Right ventricle myocardium superior (tissue), 1 donor: Measurements from ENCODE around the gene MKX. TPM values are rescaled to one million over a fixed set of nuclear protein-coding genes. Genes with fewer than 3 reads are reported as not detected.

Experiments
- ATAC-seq: fragments of 200-7000 bp; cut with Tn5 transposase; one replicate; pipeline ENCODE4 v1.9.1; 2020; ENCODE audit warnings: mild to moderate bottlenecking; ENCODE audit not compliant: poor library complexity
- DNase-seq: peaks from one replicate; pipeline ENCODE4 v3.0.0-alpha.2; 2020
- intact Hi-C: fragments of 100-400 bp; cut with DNase I; formaldehyde crosslinking; loops from one replicate; pipeline ENCODE4 v1.11.2; 2022
- total RNA-seq: library from RNA; stranded (reverse); fragmentation: NEBNext Ultra II Directional; extraction: Animal tissue kit (Norgen Biotek cat#: 25700); gene quantifications from one replicate; pipeline ENCODE4 v1.2.1, GENCODE V29; 2021
- donor health status: DM: no; HTN: yes; CAD: no; lungs with severe emphysema.

Gene MKX
- total RNA-seq, 1 donor from 2014 or later = not detected

DNA sequence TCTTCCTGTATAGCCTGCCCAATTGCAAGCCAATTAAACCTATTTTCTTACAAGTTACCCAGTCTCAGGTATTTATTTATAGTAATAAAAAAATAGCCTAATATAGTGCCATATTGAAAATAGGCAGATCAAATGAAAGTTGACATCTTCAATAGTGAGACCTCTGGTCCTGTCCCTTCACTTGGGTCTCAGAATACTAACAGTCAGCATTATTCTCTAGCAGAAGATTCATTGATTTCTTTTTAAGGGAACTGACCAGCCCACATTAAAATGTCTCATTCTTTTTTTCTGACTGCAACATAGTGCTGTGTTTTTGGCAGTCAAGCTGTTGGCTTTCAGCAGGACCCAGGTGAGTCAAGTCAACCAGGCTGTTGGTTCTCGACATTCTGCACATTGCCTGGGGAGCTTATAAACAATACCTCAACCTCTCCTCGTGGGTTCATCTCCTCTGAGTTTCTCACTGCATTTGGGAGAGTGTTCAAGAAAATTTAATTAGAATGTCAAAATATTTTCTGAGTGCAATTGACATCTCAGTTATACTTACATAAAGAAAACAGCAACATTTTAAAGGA lies 109.8 kb downstream of the MKX start:
- no peak for ATAC-seq
- intact Hi-C loops = no loop called here

GRCh38 chr10:27635290-27635689 lies 110.3 kb downstream of the MKX start:
- no peak for ATAC-seq
- intact Hi-C loops = no loop called here

More for the DNA sequence above, 109.8 kb downstream of the MKX start:
- no peak for DNase-seq

GRCh38 chr10:27628621-27629020 lies 117.0 kb downstream of the MKX start:
- ATAC-seq = no peak
- intact Hi-C loops = no loop called here
- DNase-seq = no peak

More at GRCh38 chr10:27635290-27635689, 110.3 kb downstream of the MKX start:
- DNase-seq = no peak

- no peak for ATAC-seq
- intact Hi-C loops = no loop called here
- DNase-seq = no peak
These were observed 118.7 kb downstream of the MKX start for GRCh38 chr10:27626890-27627289.

DNA sequence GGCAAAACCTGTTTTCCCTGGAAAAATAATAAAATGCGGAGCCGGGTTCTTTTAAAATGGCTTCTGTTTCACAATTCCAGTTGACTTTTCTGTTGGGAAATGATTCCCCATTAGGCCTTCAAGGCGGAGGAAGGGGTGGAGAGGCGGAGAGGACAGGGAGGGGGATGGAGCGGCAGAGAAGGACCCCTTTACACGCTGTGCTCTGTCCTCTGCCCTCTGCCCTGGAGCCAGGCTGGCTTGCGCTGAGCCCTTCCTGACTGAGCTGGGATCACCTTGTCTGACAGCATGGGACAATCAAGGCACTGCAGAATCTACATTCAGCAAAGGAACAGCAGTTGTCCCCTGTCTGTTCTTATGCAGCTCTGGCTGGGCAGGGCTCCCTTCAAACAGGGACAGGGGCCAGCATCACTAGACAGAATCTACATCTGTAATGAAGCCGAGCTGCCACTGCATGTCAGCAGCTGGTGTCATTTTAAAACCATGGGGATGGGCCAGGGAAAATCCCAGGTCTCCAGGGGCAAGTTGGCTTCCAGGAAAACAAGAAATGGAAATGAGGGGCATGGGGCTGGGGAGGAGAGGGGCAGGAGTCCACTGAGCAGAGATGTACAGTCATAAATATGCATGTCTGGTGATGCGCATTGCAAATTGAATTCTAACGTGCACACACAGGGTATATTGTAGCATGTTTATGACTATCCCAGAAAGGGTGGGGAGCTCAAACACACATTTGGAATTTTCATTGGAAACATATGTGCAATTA lies 120.0 kb downstream of the MKX start:
- DNase-seq = no peak
- no peak for ATAC-seq
- intact Hi-C loops = no loop called here

- intact Hi-C loops = no loop called here
- no peak for ATAC-seq
These were observed 120.7 kb downstream of the MKX start for GRCh38 chr10:27624941-27625340.

More at GRCh38 chr10:27624941-27625340, 120.7 kb downstream of the MKX start:
- DNase-seq = no peak

Other genes starting within 250 kb of the MKX start
- gene RAB18, start 241.5 kb downstream of the MKX start, total RNA-seq = 119 TPM